HG03025 (cell line): ENCODE measurements around the gene SLC6A3.
A peak's percentile ranks its signal among the peaks of the same experiment; 100 is the strongest.

Experiments used
- ATAC-seq: cut with Tn5 transposase; IDR thresholded peaks from one replicate; pipeline ENCODE4 v1.9.1; 2021; ENCODE audit warnings: mild to moderate bottlenecking, moderate library complexity; ENCODE audit not compliant: unreplicated experiment, low FRiP score

Gene SLC6A3

GRCh38 chr5:1392261-1392660, 53.0 kb downstream of the SLC6A3 start:
- ATAC-seq, result no peak

GRCh38 chr5:1391691-1392090, 53.5 kb downstream of the SLC6A3 start:
- ATAC-seq, result no peak

- no peak for ATAC-seq
Observed at GRCh38 chr5:1390861-1391600, 54.2 kb downstream of the SLC6A3 start.

GRCh38 chr5:1390333-1390732, 54.9 kb downstream of the SLC6A3 start:
- no peak for ATAC-seq

DNA sequence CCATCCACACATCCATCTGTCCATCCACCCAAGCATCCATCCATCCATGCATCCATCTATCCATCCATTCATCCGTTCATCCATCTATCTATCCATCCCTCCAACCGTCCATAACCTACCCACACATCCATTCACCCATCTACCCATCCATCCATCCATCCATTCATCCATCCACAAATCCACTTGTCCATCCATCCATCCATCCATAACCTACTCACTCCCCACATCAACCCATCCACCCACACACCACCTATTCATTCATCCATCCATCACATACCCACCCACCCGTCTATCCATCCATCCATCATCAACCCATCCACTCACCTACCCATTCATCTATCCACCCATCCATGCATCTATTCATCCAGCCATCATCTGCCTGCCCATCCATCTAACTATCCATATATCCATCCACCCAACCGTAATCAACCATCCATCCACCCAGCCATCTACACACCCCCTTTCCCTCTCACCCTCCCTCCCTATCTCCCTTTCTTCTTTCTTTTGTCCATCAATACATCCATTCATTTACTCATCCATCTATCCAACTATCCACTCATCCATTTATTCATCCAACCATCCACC, 56.8 kb downstream of the SLC6A3 start:
- ATAC-seq, result no peak

DNA sequence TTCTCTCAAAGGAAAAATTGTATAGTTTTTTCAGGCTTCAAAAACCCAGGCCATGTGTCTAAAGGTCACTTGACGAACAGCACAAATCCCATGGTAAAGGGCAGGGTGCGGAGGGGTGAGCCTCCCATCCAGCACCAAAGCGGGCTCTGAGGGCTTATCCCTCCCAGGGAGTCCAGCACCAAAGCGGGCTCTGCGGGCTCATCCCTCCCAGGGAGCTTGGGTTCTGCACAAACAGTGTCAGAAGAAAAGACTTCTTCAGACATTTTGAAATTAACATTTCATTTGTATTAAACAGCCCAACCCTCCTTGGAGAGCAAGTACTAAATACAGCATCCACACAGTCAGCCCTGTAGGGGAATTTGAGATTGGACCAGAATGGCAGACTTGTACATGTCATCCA, 57.4 kb downstream of the SLC6A3 start:
- no peak for ATAC-seq

- no peak for ATAC-seq
Observed at GRCh38 chr5:1387059-1387755, 58.0 kb downstream of the SLC6A3 start.

GRCh38 chr5:1386274-1386717, 58.9 kb downstream of the SLC6A3 start:
- ATAC-seq, result peak; percentile 36

DNA sequence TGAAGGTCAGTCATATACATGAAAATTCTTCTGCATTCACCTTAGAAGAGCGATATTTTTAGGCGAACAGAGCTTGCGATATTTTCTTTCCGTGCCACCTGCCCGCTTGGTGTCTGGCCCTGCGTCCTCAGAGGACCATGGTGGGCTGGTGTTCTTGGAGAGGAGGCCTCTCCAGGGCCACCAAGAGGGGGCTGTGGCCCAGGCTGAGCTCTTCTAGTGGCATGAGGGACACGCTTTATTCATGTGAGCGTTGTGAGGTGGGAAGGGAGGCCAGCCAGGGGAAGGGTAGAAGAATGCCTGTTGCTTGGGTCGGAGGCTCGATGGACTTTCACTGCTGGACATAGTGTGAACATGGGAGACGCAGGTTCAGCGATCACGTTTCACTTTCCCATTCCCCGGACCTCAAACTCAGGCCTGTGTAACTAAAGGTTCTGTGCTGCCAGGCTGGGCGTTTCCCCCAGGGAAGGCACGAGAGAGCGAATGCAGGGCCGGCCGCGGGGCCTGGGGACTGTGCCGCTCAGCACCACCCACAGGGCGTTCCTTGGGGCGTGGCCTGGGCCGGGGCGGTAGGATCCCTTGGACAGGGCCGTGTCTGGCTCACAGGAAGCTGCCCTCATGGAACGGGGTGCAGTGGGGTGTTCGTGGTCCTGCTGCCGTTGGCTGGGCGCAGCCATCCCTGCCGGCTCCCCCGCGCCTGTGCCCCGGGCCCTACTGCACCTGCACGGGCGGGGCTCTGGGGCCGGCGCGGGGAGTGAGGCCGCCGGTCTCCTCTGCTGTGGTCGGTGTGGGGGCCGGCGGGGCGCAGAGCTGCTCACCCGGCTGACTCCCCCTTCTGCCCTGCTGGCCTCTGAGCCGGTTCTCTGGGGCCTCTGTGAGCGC, 59.6 kb downstream of the SLC6A3 start:
- peak; percentile 87 for ATAC-seq

DNA sequence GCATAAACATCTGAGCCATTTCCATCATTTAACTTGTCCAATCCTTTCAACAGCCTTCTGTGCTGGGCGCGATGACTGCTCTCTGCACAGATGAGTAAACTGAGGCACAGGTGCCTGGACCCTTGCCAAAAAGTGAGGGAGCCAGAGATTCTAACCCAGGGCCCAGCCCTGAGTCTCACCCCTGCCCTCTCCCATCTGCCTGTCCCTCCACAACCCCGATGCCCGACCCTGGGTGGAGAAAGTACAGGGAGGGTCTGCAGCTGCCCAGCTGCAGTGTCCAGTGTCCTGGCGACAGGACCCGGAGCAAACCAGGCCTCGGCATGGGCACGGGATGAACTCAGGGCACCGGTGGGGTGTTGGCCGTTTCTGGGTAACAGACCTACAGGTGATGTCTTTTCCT, 60.7 kb downstream of the SLC6A3 start:
- no peak for ATAC-seq

- no peak for ATAC-seq
Observed at GRCh38 chr5:1383886-1384401, 61.3 kb downstream of the SLC6A3 start.

- ATAC-seq, result no peak
Observed at GRCh38 chr5:1383344-1383743, 61.9 kb downstream of the SLC6A3 start.

DNA sequence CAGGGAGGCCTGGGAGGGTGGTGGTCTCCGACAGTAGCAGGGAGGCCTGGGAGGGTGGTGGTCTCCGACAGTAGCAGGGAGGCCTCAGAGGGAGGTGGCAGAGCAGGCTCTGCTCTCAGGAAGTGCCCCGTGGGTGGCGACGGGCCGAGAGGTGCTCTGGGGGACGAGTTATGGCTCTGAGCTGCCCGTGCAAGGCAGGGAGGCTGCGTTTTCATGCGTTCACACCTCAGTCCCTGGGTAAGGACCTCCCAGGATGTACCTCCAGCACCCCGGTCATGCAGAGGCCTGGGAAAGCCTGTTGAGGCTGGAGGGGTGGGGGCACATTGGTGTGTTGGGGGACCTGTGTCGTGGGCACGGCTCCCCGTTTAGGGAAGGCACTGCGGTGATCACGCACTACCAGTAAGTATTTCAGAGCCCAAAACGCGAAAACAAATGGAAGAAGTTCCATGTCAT, 63.0 kb downstream of the SLC6A3 start:
- ATAC-seq, result no peak

- ATAC-seq, result no peak
Observed at GRCh38 chr5:1381370-1382247, 63.6 kb downstream of the SLC6A3 start.

- no peak for ATAC-seq
Observed at GRCh38 chr5:1380910-1381309, 64.3 kb downstream of the SLC6A3 start.

DNA sequence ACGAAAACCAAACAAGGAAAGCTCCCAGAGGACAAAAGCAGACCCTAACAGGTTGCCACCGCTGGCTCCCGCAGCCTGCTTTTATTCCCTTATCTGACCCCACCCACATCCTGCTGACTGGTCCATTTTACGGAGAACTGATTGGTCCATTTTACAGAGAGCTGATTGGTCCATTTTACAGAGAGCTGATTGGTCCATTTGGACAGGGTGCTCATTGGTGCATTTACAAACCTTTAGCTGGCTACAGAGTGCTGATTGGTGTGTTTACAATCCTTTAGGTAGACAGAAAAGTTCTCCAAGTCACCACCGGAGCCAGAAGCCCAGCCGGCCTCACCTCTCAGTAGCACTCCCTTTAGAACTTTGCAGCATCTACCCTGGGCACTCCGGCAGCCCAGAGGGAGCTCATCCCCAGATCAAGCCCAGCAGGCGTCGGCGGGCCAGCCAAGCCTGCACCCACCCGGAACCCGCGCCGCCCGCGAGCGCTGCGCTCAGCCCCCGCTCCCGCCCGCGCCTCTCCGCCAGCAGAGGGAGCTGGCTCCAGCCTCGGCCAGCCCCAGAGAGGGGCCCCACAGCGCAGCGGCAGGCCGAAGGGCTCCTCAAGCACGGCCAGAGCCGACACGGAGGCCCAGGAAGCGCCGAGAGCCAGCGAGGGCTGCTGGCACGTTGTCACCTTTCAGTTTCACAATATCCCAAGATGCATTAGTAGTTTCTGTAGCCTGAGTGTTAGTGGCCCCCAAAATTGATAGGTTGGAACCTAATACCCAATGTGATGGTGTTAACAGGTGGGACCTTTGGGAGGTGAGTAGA, 65.0 kb downstream of the SLC6A3 start:
- peak; percentile 57 for ATAC-seq

GRCh38 chr5:1378866-1379659, 66.2 kb downstream of the SLC6A3 start:
- no peak for ATAC-seq

- no peak for ATAC-seq
Observed at GRCh38 chr5:1378096-1378495, 67.1 kb downstream of the SLC6A3 start.
